ENCODE data around the gene KIAA0319L.

Gene KIAA0319L

GRCh38 chr1:35439626-35440025 is 117.6 kb downstream of the KIAA0319L start:
- no peak for DNase-seq

- no peak for DNase-seq
Measured at GRCh38 chr1:35437200-35437599, 120.0 kb downstream of the KIAA0319L start.

GRCh38 chr1:35436078-35436477 is 121.1 kb downstream of the KIAA0319L start:
- DNase-seq: no peak

DNA sequence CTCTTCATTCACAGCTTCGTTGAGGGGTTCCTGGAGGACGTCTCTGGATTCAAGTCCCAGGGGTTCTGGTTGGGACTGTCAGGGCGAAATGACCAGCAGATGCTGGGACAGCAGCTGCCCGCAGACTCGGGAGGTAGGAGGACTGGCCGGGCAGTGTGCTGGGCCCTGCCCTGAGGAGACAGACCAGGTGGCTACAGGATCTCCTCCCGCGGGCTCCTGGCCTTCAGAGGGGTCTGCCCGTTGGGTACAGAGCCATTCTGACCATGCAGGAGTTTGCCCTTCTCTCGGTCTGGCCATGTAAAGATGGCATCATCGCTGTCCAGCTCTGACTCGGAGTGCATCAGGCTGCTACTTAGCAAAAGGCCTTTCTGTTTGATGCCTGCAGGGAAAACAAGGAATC is 122.5 kb downstream of the KIAA0319L start:
- DNase-seq: no peak

DNA sequence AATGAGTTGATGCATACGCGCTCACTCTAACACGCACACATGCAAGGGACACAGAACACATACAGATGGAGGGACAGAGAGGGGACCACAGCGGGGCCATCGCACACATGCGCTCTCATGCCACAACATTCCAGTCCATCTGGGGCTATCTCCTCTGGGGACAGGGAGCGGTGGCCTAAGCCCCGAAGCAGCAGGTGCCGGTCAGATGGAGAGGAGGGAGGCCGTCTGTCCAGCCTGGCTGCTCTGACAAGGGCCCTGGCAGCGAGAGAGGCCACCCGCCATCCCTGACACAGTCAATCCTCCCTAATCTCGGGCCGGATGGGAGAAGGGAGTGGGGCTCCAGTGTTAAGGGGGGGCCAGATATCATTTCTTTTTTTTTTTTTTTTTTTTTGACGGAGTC is 123.5 kb downstream of the KIAA0319L start:
- no peak for DNase-seq

GRCh38 chr1:35432231-35432630 is 125.0 kb downstream of the KIAA0319L start:
- DNase-seq: no peak

GRCh38 chr1:35431173-35431599 is 126.0 kb downstream of the KIAA0319L start:
- no peak for DNase-seq

- no peak for DNase-seq
Measured at GRCh38 chr1:35430762-35431161, 126.4 kb downstream of the KIAA0319L start.

DNA sequence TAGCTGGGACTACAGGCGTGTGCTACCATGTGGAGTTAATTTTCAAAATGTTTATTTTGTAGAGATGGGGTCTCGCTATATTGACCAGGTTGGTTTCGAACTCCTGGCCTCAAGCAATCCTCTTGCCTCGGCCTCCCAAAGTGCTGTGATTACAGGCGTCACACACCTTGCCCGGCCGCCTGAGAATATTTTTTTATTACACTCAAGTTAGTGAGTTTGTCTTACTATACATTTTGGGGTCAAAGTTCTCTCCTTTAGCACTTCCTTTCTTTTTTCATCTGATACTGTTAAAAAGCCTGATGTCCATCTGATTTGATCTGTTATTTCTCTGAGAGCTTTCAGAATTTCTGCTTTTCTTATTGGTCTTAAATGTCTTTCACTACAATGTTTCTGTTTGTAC is 128.8 kb downstream of the KIAA0319L start:
- no peak for DNase-seq

GRCh38 chr1:35426097-35426586 is 131.1 kb downstream of the KIAA0319L start:
- no peak for DNase-seq

DNA sequence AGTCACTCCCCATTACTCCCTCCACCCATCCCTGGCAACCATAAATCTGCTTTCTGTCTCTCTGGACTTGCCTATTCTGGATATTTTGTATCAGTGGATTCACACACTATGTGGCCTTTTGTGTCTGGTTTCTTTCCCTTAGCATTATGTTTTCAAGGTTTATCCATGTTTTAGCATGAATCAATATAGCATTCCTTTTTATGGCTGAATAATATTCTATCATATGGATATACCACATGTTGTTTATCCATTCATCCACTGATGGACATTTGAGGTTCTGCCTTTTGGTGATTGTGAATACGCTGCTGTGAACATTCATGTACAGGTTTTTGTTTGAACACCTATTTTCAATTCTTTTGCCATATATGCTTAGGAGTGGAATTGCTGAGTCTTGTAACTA is 148.3 kb downstream of the KIAA0319L start:
- DNase-seq: no peak

DNA sequence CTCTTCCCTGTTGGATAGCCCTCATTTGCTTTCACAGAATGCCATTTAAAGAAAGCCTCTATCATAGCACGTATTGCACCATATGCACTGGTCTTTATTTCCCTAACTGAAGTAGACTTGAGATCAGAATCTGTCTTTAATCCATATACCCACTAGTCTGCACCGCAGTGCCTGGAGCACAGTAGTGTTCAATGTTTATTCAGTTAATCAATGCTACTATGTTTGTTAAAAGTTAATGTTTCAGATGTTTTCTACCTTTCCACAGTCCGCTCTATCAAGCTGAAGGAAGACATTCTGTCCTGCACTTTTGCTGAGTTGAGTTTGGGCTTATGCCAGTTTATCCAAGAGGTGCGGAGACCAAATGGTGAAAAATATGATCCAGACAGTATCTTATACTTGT is 149.5 kb downstream of the KIAA0319L start:
- DNase-seq: no peak

GRCh38 chr1:35406103-35406502 is 151.1 kb downstream of the KIAA0319L start:
- no peak for DNase-seq

DNA sequence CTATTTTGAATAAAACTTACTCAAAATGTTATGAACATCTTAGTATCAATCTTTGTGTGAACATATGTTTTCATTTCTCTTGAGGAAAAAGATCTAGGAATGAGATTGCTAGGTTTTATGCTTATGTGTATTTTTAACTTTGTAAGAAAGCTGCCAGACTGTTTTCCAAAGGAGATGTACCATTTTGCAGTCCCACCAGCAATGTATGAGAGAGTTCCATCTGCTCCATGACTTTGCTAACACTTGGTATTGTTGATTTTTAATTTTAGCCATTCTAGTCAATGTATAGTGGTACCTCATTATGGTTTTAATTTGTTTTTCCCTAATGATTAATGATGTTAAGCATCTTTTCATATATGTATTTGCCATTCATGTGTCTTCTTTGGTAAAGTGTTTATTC is 156.2 kb downstream of the KIAA0319L start:
- DNase-seq: no peak

- DNase-seq: no peak
Measured at GRCh38 chr1:35398739-35399138, 158.5 kb downstream of the KIAA0319L start.

GRCh38 chr1:35394386-35394785 is 162.8 kb downstream of the KIAA0319L start:
- no peak for DNase-seq

DNA sequence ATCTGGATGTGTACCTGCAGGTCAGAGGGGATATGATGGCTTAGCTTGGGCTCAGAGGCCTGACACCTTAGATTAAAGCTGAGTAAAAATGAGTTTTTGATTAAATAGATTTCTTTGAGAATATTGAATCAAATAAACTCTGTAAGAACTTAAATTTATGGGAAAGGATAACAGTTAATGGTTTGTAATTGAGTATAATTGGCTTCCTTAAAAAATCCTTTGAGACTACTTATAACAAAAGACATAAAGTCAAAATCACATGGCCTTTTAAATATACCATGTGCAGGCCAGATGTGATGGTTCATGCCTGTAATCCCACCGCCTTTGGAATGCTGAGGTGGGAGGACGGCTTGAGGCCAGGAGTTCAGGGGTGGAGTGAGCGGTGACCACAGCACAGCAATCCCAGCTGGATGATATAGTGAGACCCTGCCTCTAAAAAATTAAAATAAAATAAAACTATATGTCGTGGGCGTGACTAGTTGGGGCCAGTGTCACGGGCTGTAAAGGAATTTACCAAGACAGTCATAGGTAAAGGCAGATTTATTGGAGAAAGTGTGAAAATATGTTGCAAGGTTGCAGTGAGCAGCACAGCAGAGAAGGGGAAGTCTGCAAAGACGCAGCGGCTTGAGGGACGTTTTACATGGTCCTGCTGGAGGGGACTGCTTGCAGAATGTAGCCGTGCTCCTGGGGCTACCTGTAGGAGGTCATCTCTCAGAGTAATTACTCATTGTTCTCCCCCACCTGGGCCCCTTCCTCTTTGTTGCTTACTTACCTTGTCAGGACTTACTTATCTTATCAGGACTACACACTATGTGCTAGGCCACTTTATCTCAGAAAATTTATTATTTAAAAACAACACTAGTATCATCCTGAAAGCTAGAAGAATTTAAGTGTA is 166.4 kb downstream of the KIAA0319L start:
- DNase-seq: no peak

- no peak for DNase-seq
Measured at GRCh38 chr1:35386959-35387358, 170.2 kb downstream of the KIAA0319L start.

- DNase-seq: no peak
Measured at GRCh38 chr1:35386290-35386689, 170.9 kb downstream of the KIAA0319L start.
